ENCODE results near the gene RBL2.
A peak's percentile ranks its signal among the peaks of the same experiment; 100 is the strongest.

Gene RBL2

GRCh38 chr16:53449816-53450517 is 15.7 kb downstream of the RBL2 start:
- no peak for DNase-seq

GRCh38 chr16:53453928-53454327 is 19.7 kb downstream of the RBL2 start:
- DNase-seq: no peak

GRCh38 chr16:53456625-53457024 is 22.4 kb downstream of the RBL2 start:
- no peak for DNase-seq

GRCh38 chr16:53457670-53458069 is 23.4 kb downstream of the RBL2 start:
- no peak for DNase-seq

- DNase-seq: no peak
These were observed 24.4 kb downstream of the RBL2 start for GRCh38 chr16:53458635-53459034.

GRCh38 chr16:53465606-53466280 is 31.5 kb downstream of the RBL2 start:
- DNase-seq: no peak

- no peak for DNase-seq
These were observed 42.6 kb downstream of the RBL2 start for GRCh38 chr16:53476867-53477266.

GRCh38 chr16:53478965-53479364 is 44.7 kb downstream of the RBL2 start:
- DNase-seq: no peak

- DNase-seq: no peak
These were observed 46.1 kb downstream of the RBL2 start for GRCh38 chr16:53480394-53480793.

GRCh38 chr16:53482123-53482522 is 47.9 kb downstream of the RBL2 start:
- no peak for DNase-seq

- DNase-seq: no peak
These were observed 50.3 kb downstream of the RBL2 start for GRCh38 chr16:53484542-53484941.

- DNase-seq: no peak
These were observed 52.0 kb downstream of the RBL2 start for GRCh38 chr16:53486230-53486629.

- DNase-seq: no peak
These were observed 55.5 kb downstream of the RBL2 start for GRCh38 chr16:53489755-53490154.

GRCh38 chr16:53492503-53492902 is 58.2 kb downstream of the RBL2 start:
- no peak for DNase-seq

- no peak for DNase-seq
These were observed 60.4 kb downstream of the RBL2 start for GRCh38 chr16:53494636-53495035.

- no peak for DNase-seq
These were observed 61.1 kb downstream of the RBL2 start for GRCh38 chr16:53495325-53495724.

GRCh38 chr16:53498984-53499383 is 64.7 kb downstream of the RBL2 start:
- no peak for DNase-seq

GRCh38 chr16:53501216-53501859 is 67.1 kb downstream of the RBL2 start:
- no peak for DNase-seq

GRCh38 chr16:53502331-53503269 is 68.3 kb downstream of the RBL2 start, which contains the start of gene AKTIP:
TSS of gene AKTIP (minus strand) at chr16:53503209. CDS start at chr16:53500259, 2,950 bp downstream.
- no peak for DNase-seq

- DNase-seq: peak; percentile 98
These were observed 69.1 kb downstream of the RBL2 start for GRCh38 chr16:53503270-53503923.

GRCh38 chr16:53503991-53504663 is 69.9 kb downstream of the RBL2 start:
- DNase-seq: no peak

GRCh38 chr16:53504665-53505064 is 70.4 kb downstream of the RBL2 start:
- no peak for DNase-seq
